LHCN-M2 (cell line): ENCODE data around the gene P2RX1. TPM values are rescaled to one million over a fixed set of nuclear protein-coding genes. Genes with fewer than 3 reads are reported as not detected.

Experiments
- DNase-seq: peaks from one replicate; pipeline ENCODE4 v3.0.0-alpha.2; 2012; ENCODE audit warnings: low read depth
- total RNA-seq: library from RNA; depleted of rRNA; stranded (reverse); fragments of >200 nt; gene quantifications from 2 replicates; pipeline ENCODE4 v1.2.3, GENCODE V29; 2014

Gene P2RX1
- total RNA-seq, 1 experiment from 2014 or later, result 0.17 TPM

DNA sequence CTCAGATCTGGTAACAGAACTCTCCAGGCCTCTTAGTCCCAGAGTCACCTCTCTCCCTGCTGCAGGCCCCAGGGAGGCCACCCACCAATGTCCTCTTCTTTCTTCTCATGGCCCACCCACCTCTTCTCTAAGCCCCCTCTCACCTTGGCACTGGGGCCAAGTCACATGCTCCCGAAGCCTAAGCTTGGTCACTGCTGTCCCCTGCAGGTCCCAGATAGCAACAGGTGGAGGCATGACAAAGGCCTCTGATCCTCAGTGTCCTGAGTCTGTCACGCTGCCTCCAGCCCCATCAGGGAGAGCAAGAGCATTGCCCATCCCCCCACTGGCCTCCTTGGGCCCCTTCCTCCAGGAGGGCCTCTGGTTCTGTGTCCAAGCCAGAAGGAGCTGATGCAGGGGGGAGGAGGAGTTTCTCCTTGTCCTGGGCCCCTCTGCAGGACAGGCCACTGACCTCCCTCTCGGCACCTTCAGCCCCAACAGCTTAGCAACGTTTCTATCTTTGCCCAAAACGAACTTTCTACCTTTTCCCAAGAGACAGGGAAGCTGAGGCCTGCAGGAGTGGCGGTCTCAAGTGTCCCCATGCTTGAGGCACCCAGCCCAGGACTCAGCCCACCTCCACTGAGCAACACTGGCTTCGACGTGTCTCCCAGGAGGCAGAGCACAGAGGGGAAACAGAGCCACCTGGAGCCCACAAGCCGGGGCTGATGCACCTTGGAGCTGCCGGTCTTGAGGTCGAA is 8.6 kb downstream of the P2RX1 start:
- no peak for DNase-seq

- no peak for DNase-seq
Observed at GRCh38 chr17:3906881-3907280, 9.4 kb downstream of the P2RX1 start.

DNA sequence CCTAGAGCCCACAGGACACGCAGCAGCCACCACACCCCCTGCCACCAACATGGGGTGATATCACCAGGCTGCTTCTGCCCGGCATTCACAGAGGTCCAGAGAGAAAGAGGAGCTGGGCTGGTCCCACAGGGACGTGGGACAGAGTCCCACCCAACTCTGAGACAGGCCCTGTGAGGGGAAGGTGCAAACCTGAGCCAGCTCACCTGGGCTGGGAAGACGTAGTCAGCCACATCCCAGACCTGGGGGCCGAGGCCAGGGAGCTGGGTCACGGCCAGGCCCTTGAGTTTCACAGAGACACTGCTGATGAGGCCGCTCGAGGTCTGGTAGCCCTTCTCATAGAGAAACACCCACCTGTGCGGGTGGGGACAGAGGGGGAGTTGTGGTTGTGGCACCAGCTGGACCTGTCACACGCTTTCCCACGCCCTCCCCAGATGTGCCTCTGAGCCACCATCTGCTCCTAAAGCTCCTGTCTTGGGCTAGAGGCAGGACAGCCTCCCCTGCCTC is 11.2 kb downstream of the P2RX1 start:
- DNase-seq, result no peak

DNA sequence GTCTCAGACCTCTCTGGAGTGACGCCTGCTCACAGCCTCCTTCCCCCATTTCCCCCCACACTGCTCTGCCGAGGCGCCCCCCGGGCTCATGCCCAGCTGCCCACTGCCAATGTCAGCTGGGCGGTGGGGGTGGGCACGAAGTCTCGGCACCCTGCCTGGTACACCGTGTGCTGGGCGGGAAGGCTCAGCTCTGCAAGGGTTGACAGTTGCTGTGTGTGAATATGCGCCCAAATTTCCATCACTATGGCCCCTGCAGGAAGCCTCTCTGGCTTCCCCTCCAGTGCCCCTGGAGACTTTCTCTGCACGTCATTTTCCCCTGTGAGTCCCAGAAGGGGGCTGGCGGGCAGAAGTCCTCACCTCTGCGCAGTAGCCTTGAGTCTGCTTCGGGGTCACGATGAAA is 11.8 kb downstream of the P2RX1 start:
- no peak for DNase-seq

- no peak for DNase-seq
Observed at GRCh38 chr17:3903881-3904290, 12.4 kb downstream of the P2RX1 start.

- no peak for DNase-seq
Observed at GRCh38 chr17:3903051-3903825, 13.0 kb downstream of the P2RX1 start.

DNA sequence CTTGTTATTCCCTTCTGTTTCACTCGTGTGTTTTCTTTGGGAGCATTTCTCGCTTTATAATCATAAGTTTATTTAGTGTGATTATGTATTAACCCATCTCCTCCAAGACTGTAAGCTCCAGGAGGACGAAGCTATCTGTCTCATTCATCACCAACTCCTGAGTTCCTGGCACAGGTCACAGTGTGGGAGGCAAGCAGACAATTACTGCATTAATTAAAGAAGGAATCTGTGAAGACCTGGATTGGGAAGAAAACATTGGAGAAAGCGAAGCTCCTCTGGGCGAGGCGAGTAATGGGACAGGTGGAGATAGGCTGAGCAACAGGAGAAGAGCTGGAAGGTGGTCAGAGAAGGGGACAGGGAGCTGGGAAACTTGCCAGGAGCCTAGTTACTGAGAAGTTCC is 15.6 kb downstream of the P2RX1 start:
- DNase-seq, result no peak

DNA sequence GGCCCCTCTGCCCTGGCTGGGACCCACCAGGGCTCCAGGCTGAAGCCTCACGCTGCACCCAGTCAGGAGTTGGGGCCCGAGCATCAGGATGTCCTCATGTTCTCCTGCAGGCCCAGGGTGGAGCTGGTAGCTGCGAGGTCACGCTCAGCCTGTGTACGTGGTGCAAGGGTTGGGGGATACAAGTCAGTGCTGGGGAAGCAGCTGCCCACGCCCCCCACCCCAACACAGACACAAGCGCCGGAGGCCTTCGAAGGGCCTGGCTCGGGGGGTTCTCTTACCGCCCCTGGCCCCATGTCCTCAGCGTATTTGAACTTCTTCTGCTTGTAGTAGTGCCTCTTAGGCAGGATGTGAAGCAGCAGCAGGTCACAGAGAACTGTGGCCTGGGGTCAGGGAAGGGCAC is 18.5 kb downstream of the P2RX1 start:
- no peak for DNase-seq

- DNase-seq, result no peak
Observed at GRCh38 chr17:3896968-3897235, 19.4 kb downstream of the P2RX1 start.

- DNase-seq, result no peak
Observed at GRCh38 chr17:3896108-3896967, 19.9 kb downstream of the P2RX1 start.

- no peak for DNase-seq
Observed at GRCh38 chr17:3895354-3895753, 20.9 kb downstream of the P2RX1 start.

DNA sequence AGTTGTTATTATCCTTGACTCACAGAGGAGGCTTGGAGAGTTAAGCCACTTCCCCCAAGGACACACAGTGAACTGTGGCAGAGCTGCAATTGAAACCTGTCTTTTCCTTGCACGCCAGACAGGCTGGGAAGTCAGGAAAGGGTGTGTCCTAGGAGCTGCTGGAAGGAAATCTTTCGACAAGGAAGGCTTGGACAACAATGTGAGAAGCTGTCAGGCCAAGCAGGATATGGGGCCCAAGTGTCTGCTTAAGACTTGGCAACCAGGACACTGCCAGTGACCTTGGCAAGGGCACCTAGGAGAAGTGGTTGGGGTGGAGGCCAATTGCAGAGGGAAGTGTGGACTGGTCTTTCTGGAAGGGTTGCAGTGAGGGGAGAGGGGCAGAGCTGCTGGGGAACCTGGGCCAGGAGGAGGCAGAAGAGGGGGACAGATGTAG is 21.3 kb downstream of the P2RX1 start:
- DNase-seq, result peak; percentile 60

- no peak for DNase-seq
Observed at GRCh38 chr17:3894188-3894587, 22.1 kb downstream of the P2RX1 start.

GRCh38 chr17:3893720-3894116 is 22.5 kb downstream of the P2RX1 start:
- DNase-seq, result no peak

GRCh38 chr17:3893003-3893719 is 23.1 kb downstream of the P2RX1 start, which contains the start of gene CAMKK1:
TSS of gene CAMKK1 (minus strand) at chr17:3893053. CDS start at chr17:3885687, 7,366 bp downstream.
- DNase-seq, result peak; percentile 67

DNA sequence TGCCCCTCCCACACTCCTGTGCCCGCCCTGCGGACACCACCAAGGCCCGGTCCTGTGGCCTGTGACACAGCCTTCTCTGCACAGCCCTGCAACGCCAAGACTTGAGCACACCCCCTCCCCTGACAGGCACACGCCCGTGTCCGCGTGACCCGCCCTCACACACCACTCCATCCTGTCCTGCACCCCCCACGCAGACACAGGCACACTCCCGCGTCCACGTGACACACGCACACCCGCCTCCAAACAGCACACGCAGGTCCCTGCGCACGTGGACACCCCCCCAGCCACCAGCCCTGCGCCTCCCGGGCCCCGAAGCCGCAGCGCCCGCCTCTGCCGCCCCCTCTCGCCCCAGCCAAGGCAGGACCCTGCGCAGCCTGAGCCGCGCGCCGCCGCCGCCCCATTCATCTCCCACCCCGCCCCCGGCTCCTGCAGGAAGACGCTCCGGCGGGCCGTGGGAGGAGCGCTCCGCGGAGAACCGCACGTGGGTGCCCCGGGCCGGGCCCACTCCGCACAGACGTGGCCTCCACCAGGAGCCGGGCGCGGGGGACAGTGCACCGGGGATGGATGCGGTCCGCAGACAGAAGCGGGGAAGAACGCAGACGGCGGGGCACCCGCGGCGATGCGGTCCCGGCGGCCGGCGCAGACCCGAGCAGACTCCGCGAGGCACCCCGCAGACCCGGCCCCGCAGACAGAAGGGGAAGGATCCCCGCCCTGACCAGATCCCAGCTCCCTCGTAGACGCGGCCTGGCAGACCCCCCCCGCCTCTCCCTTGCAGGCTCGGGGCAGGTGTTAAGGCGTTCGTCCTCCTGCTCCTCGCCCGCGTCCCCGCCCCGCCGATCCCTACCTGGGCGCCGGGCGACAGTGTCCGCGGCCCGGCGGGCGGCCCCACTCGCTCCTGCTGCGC is 23.9 kb downstream of the P2RX1 start:
- no peak for DNase-seq

- no peak for DNase-seq
Observed at GRCh38 chr17:3891626-3892094, 24.6 kb downstream of the P2RX1 start.

DNA sequence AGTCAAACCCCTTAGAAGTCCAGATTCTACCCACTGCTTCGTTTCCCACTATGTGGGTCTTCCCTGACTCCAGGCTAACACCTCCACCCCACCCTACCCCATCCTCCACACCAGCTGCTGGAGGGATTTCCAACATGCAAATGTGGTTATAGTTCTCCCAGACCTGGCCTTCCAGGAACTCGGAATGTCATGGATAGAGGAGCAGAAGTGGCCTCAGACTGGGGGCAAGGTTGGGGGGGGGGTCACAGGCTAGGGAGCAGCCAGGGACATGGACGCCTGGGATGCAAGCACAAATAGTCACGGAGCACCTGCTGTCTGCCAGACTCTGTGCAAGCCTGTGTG is 25.4 kb downstream of the P2RX1 start:
- DNase-seq, result no peak

DNA sequence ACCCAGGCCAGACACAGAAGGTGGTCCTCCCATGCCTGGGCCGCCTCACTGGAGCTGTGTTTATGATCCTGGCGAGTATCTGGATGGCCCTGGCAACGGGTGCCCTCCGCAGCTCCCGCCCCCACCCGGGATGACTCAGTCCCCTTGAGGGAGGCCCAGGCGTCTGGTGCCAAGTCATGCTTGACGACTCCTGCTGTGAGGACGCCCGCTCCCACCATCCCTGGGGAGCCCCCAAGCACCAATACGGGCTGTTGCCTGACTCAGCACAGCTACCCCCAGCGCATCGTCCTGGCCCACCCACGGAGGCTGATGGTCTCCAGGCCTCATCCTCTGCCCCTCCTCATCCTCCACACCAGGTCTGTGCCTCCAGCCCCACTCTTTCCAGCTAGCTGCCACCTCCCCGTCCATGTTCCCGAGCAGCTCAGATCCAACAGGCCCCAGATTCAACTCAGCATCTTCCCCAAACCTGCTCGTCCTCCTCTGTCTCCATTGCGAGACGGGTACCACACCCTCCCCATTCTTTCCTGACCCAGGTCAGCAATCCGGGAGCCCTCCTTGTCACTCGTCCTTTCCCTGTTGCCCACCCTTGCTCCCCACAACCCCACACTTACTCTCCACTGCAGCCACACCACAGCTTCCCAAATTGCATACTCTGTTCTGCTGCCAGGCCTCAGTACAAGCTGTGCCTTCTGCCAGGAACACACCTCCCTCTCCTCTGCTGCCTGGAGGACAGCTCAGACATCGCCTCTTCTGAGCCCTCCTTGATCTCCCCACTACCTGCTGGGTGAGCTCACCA is 26.0 kb downstream of the P2RX1 start:
- peak; percentile 86 for DNase-seq
